NCI-H2196 treated with DMSO at 0.1 percent for 48 hours (cell line): ENCODE measurements around the gene MACROD2.
"Not testable (repeated sequence)": the region's sequence is repeated elsewhere in the genome, so short reads cannot be mapped to it uniquely, and the experiment has no call there.

ENCODE experiments used
- DNase-seq: peaks from one replicate; lab custom pipeline; 2025; ENCODE audit not compliant: unreplicated experiment; lab: John Stamatoyannopoulos, UW

MACROD2 gene

DNA sequence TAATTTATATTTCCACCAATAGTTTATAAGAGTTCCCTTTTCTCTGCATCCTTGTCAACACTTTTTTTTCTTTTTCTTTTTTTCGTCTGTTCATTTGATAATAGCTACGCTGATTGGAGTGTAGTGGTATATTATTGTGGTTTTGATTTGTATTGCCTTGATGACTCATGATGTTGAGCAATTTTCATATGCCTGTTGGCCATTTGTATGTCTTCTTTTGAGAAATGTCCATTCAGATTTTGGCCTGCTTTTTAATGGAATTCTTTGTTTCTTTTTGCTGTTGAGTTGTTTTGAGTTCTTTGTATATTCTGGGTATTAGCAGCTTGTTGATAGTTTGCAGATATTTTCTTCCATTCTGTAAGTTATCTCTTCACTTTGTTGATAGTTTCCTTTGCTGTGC, 1804.6 kb downstream of the MACROD2 start:
- DNase-seq, result no peak

DNA sequence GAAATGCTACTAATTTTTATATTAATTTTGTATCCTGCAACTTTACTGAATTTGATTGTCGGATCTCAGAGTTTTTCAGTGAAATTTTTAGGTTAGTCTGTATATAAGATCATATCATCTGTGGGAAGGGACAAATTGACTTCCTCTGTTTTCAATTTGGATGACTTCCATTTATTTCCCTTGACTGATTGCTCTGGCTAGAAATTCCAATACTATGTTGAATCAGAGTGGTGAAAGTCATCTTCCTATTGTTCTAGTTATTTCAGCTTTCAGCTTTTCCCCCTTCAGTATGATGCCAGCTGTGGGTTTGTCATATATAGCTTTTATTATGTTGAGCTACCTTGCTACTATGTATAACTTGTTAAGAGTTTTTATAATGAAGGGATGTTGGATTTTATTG, 1806.7 kb downstream of the MACROD2 start:
- DNase-seq, result no peak

GRCh38 chr20:15805154-15805553, 1809.8 kb downstream of the MACROD2 start:
- no peak for DNase-seq

DNA sequence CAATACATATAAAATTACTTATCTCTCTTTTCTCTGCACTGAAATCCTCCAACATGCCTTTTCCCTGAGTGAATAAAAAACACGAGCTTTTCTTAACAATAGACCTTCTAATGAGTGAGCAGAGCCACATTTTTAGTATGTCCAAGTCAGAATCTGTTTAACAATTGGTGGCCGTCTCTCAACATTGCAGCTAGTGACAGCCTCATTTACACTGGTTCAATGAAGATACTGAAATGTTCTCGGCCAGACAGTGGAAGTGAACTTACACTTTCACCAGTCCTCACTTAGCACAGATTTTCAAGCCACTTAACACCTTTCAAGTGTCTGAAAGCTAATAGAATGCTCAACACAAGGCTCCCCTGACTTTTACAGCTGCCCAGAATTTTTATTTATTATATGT, 1810.8 kb downstream of the MACROD2 start:
- no peak for DNase-seq

DNA sequence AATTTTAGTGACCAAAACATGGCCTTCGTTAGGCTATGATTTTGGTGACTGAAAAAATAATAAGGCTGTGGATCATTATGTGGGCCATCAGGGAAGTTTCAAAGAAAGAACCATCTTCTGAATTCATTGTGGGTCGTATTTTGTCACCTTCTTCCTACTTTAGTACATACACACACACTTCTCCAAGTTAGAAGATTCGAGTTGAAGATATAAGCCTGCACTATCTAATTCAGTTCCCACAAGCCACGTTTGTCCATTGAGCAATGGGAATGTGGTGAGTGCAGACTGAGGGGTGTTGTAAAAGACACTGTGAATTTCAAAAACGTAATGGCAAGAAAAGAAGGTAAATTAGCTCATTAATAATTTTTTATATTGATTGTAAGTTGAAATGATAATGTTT, 1812.0 kb downstream of the MACROD2 start:
- no peak for DNase-seq

GRCh38 chr20:15807771-15808170, 1812.5 kb downstream of the MACROD2 start:
- not testable (repeated sequence) for DNase-seq

- DNase-seq, result no peak
Measured at GRCh38 chr20:15811951-15812350, 1816.6 kb downstream of the MACROD2 start.

- no peak for DNase-seq
Measured at GRCh38 chr20:15812696-15813095, 1817.4 kb downstream of the MACROD2 start.

DNA sequence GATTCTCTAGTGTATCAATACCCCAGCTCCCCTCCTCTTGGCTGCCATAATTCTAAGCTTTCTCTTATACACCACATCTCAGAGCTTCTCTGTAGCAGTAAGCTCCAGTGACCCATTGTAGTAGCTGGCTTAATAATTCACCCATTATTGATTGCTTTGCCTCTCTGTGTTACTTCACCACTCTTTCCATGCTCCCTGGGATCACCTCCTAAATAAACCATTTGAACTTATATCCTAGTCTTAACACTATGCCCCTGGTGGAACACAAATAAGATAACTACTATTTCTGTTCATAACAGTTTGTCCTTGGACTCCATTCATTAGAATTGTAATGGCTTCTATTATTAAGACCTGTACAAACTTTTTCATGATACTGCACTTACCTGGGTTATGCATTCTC, 1819.0 kb downstream of the MACROD2 start:
- DNase-seq, result no peak

DNA sequence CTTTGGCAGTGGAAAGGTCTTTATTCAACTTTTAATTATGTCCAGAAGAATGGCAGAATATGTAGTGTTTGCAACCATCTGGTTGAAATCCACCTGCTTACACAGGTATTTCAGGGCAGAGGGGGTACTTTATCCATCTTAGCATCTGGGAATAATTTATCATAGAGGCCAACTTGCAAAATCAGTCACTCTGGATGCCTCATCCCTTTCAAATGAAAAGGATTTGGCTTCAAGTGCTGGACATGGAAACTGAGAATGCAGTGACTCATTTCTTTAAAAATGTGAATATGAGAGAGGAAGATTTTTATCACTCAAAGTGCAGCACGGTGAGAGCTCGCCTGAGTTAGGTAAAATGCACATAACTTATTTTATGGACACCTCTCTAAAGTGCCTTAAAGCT, 1819.6 kb downstream of the MACROD2 start:
- DNase-seq, result no peak

DNA sequence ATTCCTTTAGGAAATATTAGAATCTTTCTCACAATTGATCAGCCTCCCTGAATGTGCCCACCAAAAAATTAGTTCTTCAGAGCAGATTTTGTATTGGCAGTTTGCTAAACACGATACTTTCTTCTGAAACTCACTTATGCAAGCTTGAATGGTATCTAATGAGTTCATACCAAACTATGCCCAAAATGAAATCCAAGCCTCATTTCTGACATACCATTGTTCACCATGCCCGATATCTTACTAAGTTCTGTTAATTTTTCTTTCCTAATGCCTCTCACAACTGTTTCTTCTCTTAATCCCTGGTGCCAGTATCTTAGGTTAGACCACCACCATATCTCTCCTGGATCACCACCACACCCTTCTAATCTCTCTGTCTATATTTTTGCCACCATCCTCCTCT, 1822.0 kb downstream of the MACROD2 start:
- no peak for DNase-seq

- peak; percentile 70 for DNase-seq
Measured at GRCh38 chr20:15818651-15819071, 1823.3 kb downstream of the MACROD2 start.

GRCh38 chr20:15823718-15824117, 1828.4 kb downstream of the MACROD2 start:
- no peak for DNase-seq

DNA sequence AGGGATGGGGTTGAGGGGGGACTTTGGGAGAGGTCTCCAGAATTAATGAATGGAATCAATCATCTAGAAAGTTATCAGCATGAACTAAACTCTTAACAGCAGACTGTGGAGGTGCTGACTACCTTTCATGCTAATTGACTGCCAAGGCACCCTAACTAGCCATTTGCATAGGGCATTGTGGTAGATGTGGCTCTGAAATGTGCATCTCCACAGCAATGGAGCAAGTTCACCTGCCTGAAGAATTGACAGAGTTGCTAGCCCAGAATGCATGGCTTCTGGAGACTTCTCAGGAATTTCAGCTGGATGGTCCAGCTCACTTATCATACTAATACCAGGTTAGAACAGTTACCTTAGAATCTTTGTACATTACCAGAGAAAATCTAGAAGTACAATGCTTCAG, 1832.3 kb downstream of the MACROD2 start:
- no peak for DNase-seq

GRCh38 chr20:15831201-15831600, 1835.9 kb downstream of the MACROD2 start:
- no peak for DNase-seq

- DNase-seq, result no peak
Measured at GRCh38 chr20:15832512-15832911, 1837.2 kb downstream of the MACROD2 start.

GRCh38 chr20:15834857-15835256, 1839.5 kb downstream of the MACROD2 start:
- peak; percentile 14 for DNase-seq

DNA sequence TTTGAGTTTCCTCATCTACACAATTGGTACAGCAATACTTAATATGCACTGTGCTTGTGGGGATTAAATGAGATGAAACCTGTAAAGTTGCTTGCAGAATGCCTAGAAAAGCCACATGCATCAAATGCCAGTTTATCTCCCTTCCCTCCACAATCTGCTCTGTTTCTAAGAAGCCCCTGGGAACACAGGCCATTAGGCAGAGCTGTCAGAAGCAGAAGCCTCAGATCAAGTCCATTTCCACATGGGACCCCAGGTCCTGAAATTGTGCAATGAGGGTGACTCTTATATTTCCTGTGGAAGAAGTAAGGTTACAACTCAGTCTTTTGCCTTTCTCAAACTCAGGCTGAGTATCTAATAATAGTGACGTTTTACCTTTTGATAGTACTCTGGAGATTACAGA, 1840.5 kb downstream of the MACROD2 start:
- DNase-seq, result no peak

DNA sequence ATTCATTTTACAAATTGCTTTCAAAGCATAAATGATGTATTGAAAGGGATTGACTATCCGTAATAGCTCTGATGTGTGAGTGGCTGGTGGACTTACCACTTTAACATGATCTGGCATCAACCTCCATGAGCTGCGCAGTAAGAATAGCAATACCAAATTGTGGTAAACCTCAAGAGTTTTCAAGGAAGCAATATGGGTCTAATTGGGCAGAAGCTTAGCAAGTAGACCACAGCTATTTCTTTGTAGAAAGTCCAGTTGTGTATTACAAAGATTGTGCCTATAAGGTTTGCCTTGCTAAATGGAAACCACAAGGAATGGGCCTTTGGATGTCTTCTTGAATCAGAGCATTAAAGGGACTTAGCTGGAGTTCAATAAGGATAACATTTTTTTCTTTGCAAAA, 1841.3 kb downstream of the MACROD2 start:
- no peak for DNase-seq

DNA sequence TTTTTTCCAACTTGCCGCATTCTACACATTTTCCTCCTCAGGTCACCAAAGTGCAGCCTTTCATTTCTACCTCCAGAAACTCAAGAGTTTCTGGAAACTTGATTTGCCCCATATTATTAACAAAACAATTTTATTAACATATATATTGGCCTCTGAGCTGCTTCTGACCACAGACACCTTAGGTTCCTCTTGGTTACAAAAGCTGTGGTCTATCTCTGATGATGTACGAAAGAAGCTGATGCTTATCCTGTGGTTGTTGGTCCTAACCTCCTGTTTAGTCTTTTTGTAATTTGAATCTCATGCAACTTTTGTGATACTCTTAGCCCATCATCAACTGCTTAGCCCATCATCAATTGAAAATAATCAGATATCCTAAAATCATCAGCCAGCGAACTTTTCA, 1842.2 kb downstream of the MACROD2 start:
- no peak for DNase-seq

DNA sequence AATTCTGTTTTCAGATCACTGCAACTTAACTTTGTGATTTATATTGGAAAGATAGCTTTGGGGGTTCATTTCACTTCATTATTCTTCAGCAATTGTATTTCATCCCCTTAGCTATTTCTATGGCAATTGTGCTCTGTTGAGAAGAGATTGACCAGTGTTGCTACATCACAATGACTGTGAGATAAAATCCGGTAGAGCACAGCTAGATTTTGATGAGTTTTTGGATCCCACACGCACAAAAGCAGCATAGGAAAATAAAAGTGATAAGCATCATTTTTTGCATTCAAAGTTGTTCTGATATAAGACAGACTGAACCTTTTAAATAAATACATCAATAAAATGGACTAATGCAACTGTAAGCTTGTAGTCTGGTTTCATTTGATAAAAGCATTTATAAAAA, 1843.2 kb downstream of the MACROD2 start:
- no peak for DNase-seq

- no peak for DNase-seq
Measured at GRCh38 chr20:15840636-15841301, 1845.5 kb downstream of the MACROD2 start.

DNA sequence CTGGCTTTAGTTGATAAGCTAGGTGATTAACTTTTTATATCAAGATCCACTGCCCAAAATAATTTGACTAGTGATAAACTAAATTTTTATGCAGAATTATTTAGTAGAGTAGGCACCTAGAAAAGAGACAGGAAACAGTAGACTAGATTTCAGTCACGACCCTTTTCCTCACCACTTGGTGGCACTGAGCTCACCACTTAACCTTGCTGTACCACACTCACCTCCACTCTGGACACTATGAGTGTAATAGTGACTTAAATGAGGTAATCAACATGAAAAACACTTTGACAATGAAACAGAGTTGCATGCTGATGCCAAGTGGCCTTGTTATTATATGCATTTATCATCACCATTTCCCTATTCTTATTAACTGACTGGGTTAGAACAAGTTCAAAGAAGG, 1847.6 kb downstream of the MACROD2 start:
- DNase-seq, result no peak
